CD14-positive monocyte (primary cell): Measurements from ENCODE around the gene ZNF524. TPM values are rescaled to one million over a fixed set of nuclear protein-coding genes. Genes with fewer than 3 reads are reported as not detected.

Experiments
- DNase-seq, 3 donors: peaks; one replicate each; pipeline ENCODE4 v3.0.0-alpha.2; 2011 to 2022
- H2AFZ ChIP-seq: 2 replicates; pipeline ENCODE4 v1.6.0; 2012; ENCODE audit warnings: mild to moderate bottlenecking, low read depth, low read length, inconsistent platforms; ENCODE audit not compliant: insufficient read depth, poor library complexity, severe bottlenecking
- H3K27ac ChIP-seq, 2 donors: 1 replicate in 1 of 2; 2 replicates in 1 of 2; pipeline ENCODE4 v1.5.1; 2012 to 2013; ENCODE audit warnings: low read length in 2 of 2, control low read depth in 1 of 2, inconsistent platforms in 1 of 2, low read depth in 1 of 2, mild to moderate bottlenecking in 1 of 2
- H3K27me3 ChIP-seq, 2 donors: one replicate each; pipeline versions ENCODE4 v1.6.0 to v1.6.1; 2011 to 2013; ENCODE audit warnings: low read length in 2 of 2; ENCODE audit not compliant: control insufficient read depth in 2 of 2, insufficient read depth in 2 of 2
- H3K36me3 ChIP-seq, 2 donors: replicated peaks in 1 of 2; 1 replicate in 1 of 2; 2 replicates in 1 of 2; pipeline versions ENCODE4 v1.5.1 to v1.6.1; 2012 to 2013; ENCODE audit warnings: low read length in 2 of 2, control low read depth in 1 of 2, inconsistent platforms in 1 of 2, mild to moderate bottlenecking in 1 of 2; ENCODE audit not compliant: insufficient read depth in 2 of 2, control insufficient read depth in 1 of 2
- H3K4me1 ChIP-seq, 2 donors: 1 replicate in 1 of 2; 2 replicates in 1 of 2; pipeline versions ENCODE4 v1.5.1 to v1.6.1; 2012 to 2013; ENCODE audit warnings: low read length in 2 of 2, control low read depth in 1 of 2, inconsistent platforms in 1 of 2, mild to moderate bottlenecking in 1 of 2, moderate library complexity in 1 of 2; ENCODE audit not compliant: insufficient read depth in 2 of 2, control insufficient read depth in 1 of 2
- H3K4me2 ChIP-seq: replicated peaks from 2 replicates; pipeline ENCODE3; 2012; ENCODE audit warnings: low read length, moderate library complexity, mild to moderate bottlenecking; ENCODE audit not compliant: poor library complexity, severe bottlenecking; ENCODE audit errors: extremely low read depth
- H3K4me3 ChIP-seq, 3 experiments: fragments of 200-600 bp in 1 of 3; sonication (generic) in 1 of 3; replicated peaks in 1 of 3; 1 replicate in 2 of 3; 2 replicates in 1 of 3; pipeline ENCODE4 v1.5.1; 2011 to 2013; ENCODE audit warnings: low read length in 3 of 3, mild to moderate bottlenecking in 3 of 3, control low read depth in 2 of 3, low read depth in 2 of 3, inconsistent platforms in 1 of 3, moderate library complexity in 1 of 3
- H3K79me2 ChIP-seq: 2 replicates; pipeline ENCODE4 v1.6.0; 2012; ENCODE audit warnings: mild to moderate bottlenecking, control low read depth, inconsistent platforms, low read length, moderate library complexity; ENCODE audit not compliant: insufficient read depth
- H3K9ac ChIP-seq: 2 replicates; pipeline ENCODE4 v1.6.0; 2017; ENCODE audit warnings: low read length, mild to moderate bottlenecking; ENCODE audit not compliant: insufficient read depth, poor library complexity, severe bottlenecking
- H3K9me3 ChIP-seq, 2 donors: replicated peaks in 1 of 2; 1 replicate in 1 of 2; 2 replicates in 1 of 2; pipeline versions ENCODE4 v1.5.1 to v1.6.1; 2012 to 2013; ENCODE audit warnings: low read length in 2 of 2, control low read depth in 1 of 2; ENCODE audit not compliant: control insufficient read depth in 1 of 2, insufficient read depth in 1 of 2
- H4K20me1 ChIP-seq: 2 replicates; pipeline ENCODE4 v1.6.0; 2012; ENCODE audit warnings: mild to moderate bottlenecking, low read length, control low read depth, moderate library complexity; ENCODE audit not compliant: insufficient read depth
- H3K27ac Mint-ChIP-seq, 7 donors: one replicate each; pipeline ENCODE4 v1.8.0; 2020; ENCODE audit warnings: mild to moderate bottlenecking in 7 of 7, mixed read lengths in 7 of 7, moderate library complexity in 6 of 7, inconsistent platforms in 2 of 7
- H3K27me3 Mint-ChIP-seq, 3 donors: one replicate each; pipeline ENCODE4 v1.8.0; 2021 to 2022; ENCODE audit warnings: low read depth in 3 of 3, mild to moderate bottlenecking in 3 of 3, mixed read lengths in 3 of 3, moderate library complexity in 3 of 3, inconsistent platforms in 1 of 3
- H3K36me3 Mint-ChIP-seq, 2 donors: one replicate each; pipeline ENCODE4 v1.8.0; 2020; ENCODE audit warnings: mixed read lengths in 2 of 2, inconsistent platforms in 1 of 2, mild to moderate bottlenecking in 1 of 2
- H3K4me1 Mint-ChIP-seq: one replicate; pipeline ENCODE4 v1.8.0; 2020; ENCODE audit warnings: mild to moderate bottlenecking, mixed read lengths
- H3K4me3 Mint-ChIP-seq, 2 donors: one replicate each; pipeline ENCODE4 v1.8.0; 2020; ENCODE audit warnings: mild to moderate bottlenecking in 2 of 2, mixed read lengths in 2 of 2, moderate library complexity in 1 of 2
- H3K9me3 Mint-ChIP-seq, 7 donors: one replicate each; pipeline ENCODE4 v1.8.0; 2020 to 2022; ENCODE audit warnings: mixed read lengths in 7 of 7, mild to moderate bottlenecking in 6 of 7, moderate library complexity in 6 of 7, inconsistent platforms in 2 of 7
- CTCF ChIP-seq: fragments of 200-600 bp; IDR thresholded peaks from one replicate; pipeline ENCODE4 v1.8.0; 2022; ENCODE audit warnings: antibody characterized with exemption, mild to moderate bottlenecking
- WGBS: methylation state at CpG from one replicate; pipeline ENCODE4 v1.1.5; 2013; ENCODE audit warnings: missing lambda C conversion rate; ENCODE audit not compliant: insufficient coverage; 5-methylcytosine and 5-hydroxymethylcytosine counted together
- intact Hi-C, 2 donors: fragments of 100-400 bp; cut with micrococcal nuclease; formaldehyde crosslinking; loops; one replicate each; pipeline versions ENCODE4 v1.15.0 to v1.15.1; 2023
- polyA plus RNA-seq, 3 donors: library from polyadenylated mRNA; depleted of rRNA in 1 of 3; unstranded in 2 of 3; stranded (reverse) in 1 of 3; fragments of 300-500 nt in 2 of 3; fragments of >200 nt in 1 of 3; fragmentation: Illumina TruSeq in 2 of 3; gene quantifications; 1 replicate in 2 of 3; 2 replicates in 1 of 3; pipeline ENCODE4 v1.2.3, GENCODE V29; 2012 to 2021

The ZNF524 gene
- polyA plus RNA-seq, 3 donors: 27.9 to 45.7 (median 41.8) TPM

- Mint-ChIP-seq H3K4me1 (peaks cover 62% of the 10 kb centered on the region), H3K36me3 (peaks cover 16 to 26% of the 10 kb centered on the region in 2 donors), H3K4me3 (no peak overlapping the region), H3K27ac (peak overlapping the region in 4 of 7 donors; percentile 89 to 97 (median 93)), H3K27me3 (peaks cover 0 to 8% (median 1%) of the 10 kb centered on the region in 3 donors), H3K9me3 (peaks cover 0 to 4% (median 0%) of the 10 kb centered on the region in 7 donors)
- Histone ChIP-seq H3K9me3 (no peaks in the 10 kb centered on the region), H3K36me3 (peaks cover 7 to 8% of the 10 kb centered on the region in 2 donors), H2AFZ (no peak overlapping the region), H3K27ac (peak overlapping the region; percentile 83 to 84), H3K79me2 (peaks cover 17% of the 10 kb centered on the region), H3K4me2 (peak overlapping the region; percentile 71), H3K4me3 (no peak overlapping the region), H3K4me1 (peaks cover 64 to 76% of the 10 kb centered on the region in 2 donors), H3K27me3 (no peaks in the 10 kb centered on the region), H4K20me1 (no peaks in the 10 kb centered on the region), H3K9ac (no peak overlapping the region)
- no peak for TF ChIP-seq CTCF
- WGBS: 95% methylated on average over 37 of the region's 55 CpGs
- no peak for DNase-seq
- intact Hi-C loops: loop anchor here (2.0 to 5.0 kb wide), 2 partner anchors 15 to 34 kb away; no protein-coding TSS in a partner anchor
These were observed 21.7 kb downstream of the ZNF524 start for GRCh38 chr19:55621673-55622231.

DNA sequence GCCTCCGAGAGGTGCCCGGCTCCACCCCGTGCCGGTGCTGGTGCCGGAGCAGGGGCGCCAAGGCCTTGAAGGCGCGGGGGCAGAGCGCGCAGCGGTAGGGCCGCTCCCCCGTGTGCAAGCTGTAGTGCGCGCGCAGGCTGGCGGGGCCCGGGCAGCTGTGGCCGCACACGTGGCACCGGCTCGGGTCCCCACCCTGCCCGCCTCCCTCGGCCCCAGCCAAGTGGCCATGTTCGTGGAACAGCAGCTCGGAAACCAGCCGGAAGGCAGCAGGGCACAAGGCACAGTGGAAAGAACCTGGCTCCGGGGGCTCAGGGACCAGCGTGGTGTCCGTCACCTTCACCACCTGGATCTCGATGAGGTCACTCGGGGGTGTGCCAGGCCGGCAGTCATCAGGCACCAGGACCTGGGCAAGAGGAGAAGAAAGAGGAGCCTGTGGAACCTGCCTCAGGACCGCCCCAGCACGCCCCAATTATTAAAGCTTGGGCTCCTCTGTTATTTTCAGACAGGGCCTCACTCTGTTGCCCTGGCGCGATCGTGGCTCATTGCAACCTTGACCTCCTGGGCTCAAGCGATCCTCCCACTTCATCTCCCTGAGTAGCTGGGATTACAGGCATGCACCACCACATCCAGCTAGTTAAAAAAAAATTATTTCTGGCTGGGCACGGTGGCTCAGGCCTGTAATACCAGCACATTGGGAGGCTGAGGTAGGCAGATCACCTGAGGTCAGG is 22.3 kb downstream of the ZNF524 start:
- Mint-ChIP-seq H3K27ac (peak overlapping the region in 3 of 7 donors; percentile 30 to 95 (median 41)), H3K36me3 (peaks cover 10 to 20% of the 10 kb centered on the region in 2 donors), H3K9me3 (peaks cover 0 to 4% (median 0%) of the 10 kb centered on the region in 7 donors), H3K27me3 (peaks cover 0 to 8% (median 1%) of the 10 kb centered on the region in 3 donors), H3K4me3 (no peak overlapping the region), H3K4me1 (peaks cover 60% of the 10 kb centered on the region)
- Histone ChIP-seq H3K27ac (no peak overlapping the region), H2AFZ (no peak overlapping the region), H4K20me1 (no peaks in the 10 kb centered on the region), H3K27me3 (no peaks in the 10 kb centered on the region), H3K36me3 (peaks cover 3% of the 10 kb centered on the region in 2 donors), H3K4me1 (peaks cover 64 to 74% of the 10 kb centered on the region in 2 donors), H3K4me3 (no peak overlapping the region), H3K4me2 (no peak overlapping the region), H3K79me2 (peaks cover 17% of the 10 kb centered on the region), H3K9ac (no peak overlapping the region), H3K9me3 (no peaks in the 10 kb centered on the region)
- 97% methylated on average over 35 of the region's 40 CpGs for WGBS
- intact Hi-C loops: loop anchor here in 1 of 2 donors (5.0 kb wide), 1 partner anchor 35 kb away; no protein-coding TSS in a partner anchor
- no peak for TF ChIP-seq CTCF
- DNase-seq: no peak
